ENCODE results near the gene SLC12A7.

DNA sequence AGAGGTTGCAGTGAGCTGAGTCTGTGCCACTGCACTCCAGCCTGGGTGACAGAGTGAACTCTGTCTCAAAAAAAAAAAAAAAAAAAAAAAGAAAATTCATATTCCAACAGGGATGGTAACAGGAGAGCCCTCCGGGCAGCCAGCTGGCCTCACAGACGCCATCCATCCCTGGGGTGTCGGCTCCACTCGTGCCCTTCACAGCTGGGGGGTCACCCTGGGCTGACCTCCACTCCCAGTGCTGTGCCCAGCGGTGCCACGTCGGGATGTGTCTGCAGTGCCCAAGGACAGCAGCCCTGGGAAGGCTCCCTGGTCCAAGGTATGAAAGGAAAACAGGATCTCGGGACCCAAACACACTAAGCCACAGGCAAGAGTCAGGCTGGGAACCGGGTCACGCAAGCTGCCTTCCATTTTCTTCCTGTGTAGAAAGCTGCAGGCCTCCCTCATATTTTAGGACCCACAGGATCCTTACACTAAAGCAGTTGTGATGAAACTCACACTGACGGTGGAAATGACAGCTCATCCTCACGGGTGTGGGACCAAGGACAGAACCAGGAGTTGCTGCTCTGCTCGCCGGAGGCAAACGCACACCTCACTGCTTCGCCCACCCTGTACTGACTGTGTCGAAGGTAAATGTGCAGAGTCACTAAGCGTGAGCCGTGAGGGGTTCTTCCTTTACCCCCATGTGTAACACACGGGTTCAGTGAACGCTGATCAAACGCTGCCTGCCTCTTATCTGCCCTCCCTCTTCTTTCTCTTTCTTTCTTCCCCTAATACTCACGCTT lies 5.3 kb downstream of the SLC12A7 start:
- TF ChIP-seq CTCF (conservative IDR thresholded peaks at IDR 0.05; ENCODE audit: low read depth, low read length) (no peak), EZH2 (IDR thresholded peaks at IDR 0.05; ENCODE audit: low read length, unreplicated experiment) (no peak), EZH2phosphoT487 (IDR thresholded peaks at IDR 0.05; ENCODE audit: borderline replicate concordance, low read length) (no peak)

Data from PC-3 (cell line).